H1 (cell line): ENCODE results near the gene UGT1A7. TPM values are rescaled to one million over a fixed set of nuclear protein-coding genes. Genes with fewer than 3 reads are reported as not detected.

ENCODE experiments used
- CTCF ChIA-PET: fragments of 300-600 bp; sonication (Branson Sonifier 250); formaldehyde crosslinking; loops from one replicate; lab custom pipeline; 2021; ENCODE audit not compliant: partially characterized antibody; lab: Charles Lee
- POLR2A ChIA-PET: fragments of 300-600 bp; sonication (Branson Sonifier 250); formaldehyde crosslinking; loops from one replicate; lab custom pipeline; 2021; ENCODE audit warnings: inconsistent platforms; ENCODE audit not compliant: partially characterized antibody; lab: Charles Lee
- DNase-seq, 2 experiments: peaks; one replicate each; pipeline versions ENCODE4 v3.0.0 to v3.0.0-alpha.2; 2010 to 2022; ENCODE audit warnings: low spot score in 2 of 2, low read depth in 1 of 2, mixed read lengths in 1 of 2
- FAIRE-seq: peaks from 2 replicates; lab custom pipeline; 2011; peaks lifted over from hg19 to GRCh38; lab: Jason Lieb, UNC
- H2AFZ ChIP-seq: 2 replicates; pipeline ENCODE4 v1.8.1; 2012; ENCODE audit warnings: low read length, inconsistent platforms
- H2AK5ac ChIP-seq: 2 replicates; pipeline ENCODE4 v1.6.1; 2013; ENCODE audit warnings: low read depth, low read length
- H2BK120ac ChIP-seq: replicated peaks from 2 replicates; pipeline ENCODE3; 2013; ENCODE audit warnings: low read depth, low read length, inconsistent platforms
- H2BK12ac ChIP-seq: 2 replicates; pipeline ENCODE4 v1.6.1; 2013; ENCODE audit warnings: low read depth, low read length
- H2BK15ac ChIP-seq: 2 replicates; pipeline ENCODE4 v1.6.1; 2013; ENCODE audit warnings: low read length
- H2BK20ac ChIP-seq: 2 replicates; pipeline ENCODE4 v1.6.1; 2013; ENCODE audit warnings: low read length
- H2BK5ac ChIP-seq: 2 replicates; pipeline ENCODE4 v1.6.1; 2013; ENCODE audit warnings: low read depth, low read length
- H3K14ac ChIP-seq: 2 replicates; pipeline ENCODE4 v1.6.1; 2013; ENCODE audit warnings: inconsistent platforms; ENCODE audit not compliant: insufficient read length
- H3K18ac ChIP-seq: 2 replicates; pipeline ENCODE4 v1.6.1; 2013; ENCODE audit warnings: low read length; ENCODE audit errors: extremely low read depth
- H3K23ac ChIP-seq: 2 replicates; pipeline ENCODE4 v1.6.1; 2013; ENCODE audit warnings: inconsistent platforms; ENCODE audit not compliant: insufficient read length
- H3K23me2 ChIP-seq: 2 replicates; pipeline ENCODE4 v1.6.1; 2013; ENCODE audit warnings: low read depth, low read length
- H3K27ac ChIP-seq: 2 replicates; pipeline ENCODE4 v1.6.1; 2011; ENCODE audit warnings: low read depth, low read length, inconsistent platforms
- H3K27me3 ChIP-seq, 4 experiments: replicated peaks in 1 of 4; 1 replicate in 1 of 4; 2 replicates in 3 of 4; pipeline versions ENCODE4 v1.6.1 to v1.8.1; 2011 to 2013; ENCODE audit warnings: low read length in 3 of 4, mild to moderate bottlenecking in 3 of 4, inconsistent platforms in 2 of 4, mixed read lengths in 2 of 4, moderate library complexity in 1 of 4; ENCODE audit not compliant: control insufficient read depth in 3 of 4, insufficient read depth in 3 of 4; ENCODE audit errors: extremely low read depth in 1 of 4
- H3K36me3 ChIP-seq, 4 experiments: 2 replicates each; pipeline versions ENCODE4 v1.6.1 to v1.8.1; 2011 to 2013; ENCODE audit warnings: mild to moderate bottlenecking in 4 of 4, low read length in 3 of 4, moderate library complexity in 2 of 4, control low read depth in 1 of 4, inconsistent platforms in 1 of 4; ENCODE audit not compliant: insufficient read depth in 4 of 4, control insufficient read depth in 2 of 4
- H3K4ac ChIP-seq: replicated peaks from 2 replicates; pipeline ENCODE3; 2013; ENCODE audit warnings: low read length, low read depth, mixed read lengths, inconsistent platforms; ENCODE audit not compliant: insufficient read length
- H3K4me1 ChIP-seq, 4 experiments: replicated peaks in 1 of 4; 1 replicate in 1 of 4; 2 replicates in 3 of 4; pipeline versions ENCODE4 v1.6.1 to v1.8.1; 2011 to 2013; ENCODE audit warnings: low read length in 3 of 4, inconsistent platforms in 2 of 4, mixed read lengths in 1 of 4; ENCODE audit not compliant: insufficient read depth in 4 of 4, control insufficient read depth in 3 of 4
- H3K4me2 ChIP-seq, 2 experiments: 2 replicates each; pipeline versions ENCODE4 v1.6.1 to v1.8.1; 2011 to 2013; ENCODE audit warnings: low read depth in 2 of 2, low read length in 2 of 2, control low read depth in 1 of 2, inconsistent platforms in 1 of 2, mild to moderate bottlenecking in 1 of 2; ENCODE audit not compliant: insufficient read depth in 1 of 2
- H3K4me3 ChIP-seq, 4 experiments: fragments of 200-600, 300-600 bp in 1 of 4; sonication (generic), shearing (Covaris generic), sonication (Bioruptor Twin) in 1 of 4; 2 replicates each; pipeline versions ENCODE4 v1.5.1 to v1.8.1; 2011 to 2016; ENCODE audit warnings: low read length in 4 of 4, low read depth in 3 of 4, control low read depth in 2 of 4, inconsistent platforms in 2 of 4, mild to moderate bottlenecking in 2 of 4, mixed read lengths in 1 of 4, moderate library complexity in 1 of 4; ENCODE audit not compliant: insufficient read depth in 2 of 4; ENCODE audit errors: extremely low read depth in 1 of 4
- H3K56ac ChIP-seq: replicated peaks from 2 replicates; pipeline ENCODE3; 2013; ENCODE audit warnings: low read depth, mild to moderate bottlenecking, mixed read lengths, low read length, inconsistent platforms; ENCODE audit not compliant: insufficient read length
- H3K79me1 ChIP-seq: 2 replicates; pipeline ENCODE4 v1.6.1; 2013; ENCODE audit warnings: low read depth, low read length, control low read depth
- H3K79me2 ChIP-seq, 2 experiments: 2 replicates each; pipeline versions ENCODE4 v1.6.1 to v1.8.1; 2012 to 2013; ENCODE audit warnings: low read length in 2 of 2, mild to moderate bottlenecking in 2 of 2, inconsistent platforms in 1 of 2; ENCODE audit not compliant: insufficient read depth in 2 of 2, control insufficient read depth in 1 of 2
- H3K9ac ChIP-seq, 4 experiments: replicated peaks in 1 of 4; 1 replicate in 1 of 4; 2 replicates in 3 of 4; pipeline versions ENCODE4 v1.6.1 to v1.8.1; 2011 to 2013; ENCODE audit warnings: low read depth in 3 of 4, low read length in 3 of 4, control low read depth in 2 of 4, mild to moderate bottlenecking in 2 of 4, moderate library complexity in 2 of 4, inconsistent platforms in 1 of 4; ENCODE audit errors: extremely low read depth in 1 of 4
- H3K9me3 ChIP-seq, 2 experiments: 2 replicates each; pipeline versions ENCODE4 v1.6.1 to v1.8.1; 2012 to 2013; ENCODE audit warnings: mild to moderate bottlenecking in 2 of 2, moderate library complexity in 2 of 2, control low read depth in 1 of 2, inconsistent platforms in 1 of 2, low read depth in 1 of 2, low read length in 1 of 2, mixed read lengths in 1 of 2; ENCODE audit not compliant: insufficient read depth in 2 of 2
- H4K20me1 ChIP-seq, 2 experiments: replicated peaks in 1 of 2; 2 replicates each; pipeline versions ENCODE3 to v1.8.1; 2011 to 2013; ENCODE audit warnings: inconsistent platforms in 2 of 2, low read length in 2 of 2, mild to moderate bottlenecking in 1 of 2; ENCODE audit not compliant: insufficient read depth in 2 of 2, control insufficient read depth in 1 of 2
- H4K5ac ChIP-seq: 2 replicates; pipeline ENCODE4 v1.6.1; 2013; ENCODE audit warnings: low read length, low read depth, mixed read lengths, inconsistent platforms; ENCODE audit not compliant: insufficient read length
- H4K8ac ChIP-seq: 2 replicates; pipeline ENCODE4 v1.8.0; 2013; ENCODE audit warnings: mild to moderate bottlenecking, moderate library complexity, low read length, inconsistent platforms; ENCODE audit not compliant: insufficient read depth; ENCODE audit errors: extremely low read depth
- H4K91ac ChIP-seq: replicated peaks from 2 replicates; pipeline ENCODE3; 2013; ENCODE audit warnings: low read length, mixed read lengths, inconsistent platforms; ENCODE audit not compliant: insufficient read length
- ASH2L ChIP-seq: fragments of 200-600, 300-600 bp; sonication (generic); IDR thresholded peaks from one replicate; pipeline ENCODE4 v1.7.1; 2017; ENCODE audit warnings: low read length
- CBX5 ChIP-seq: fragments of 300-800, 300-1000 bp; sonication (generic); IDR thresholded peaks from 2 replicates; pipeline ENCODE4 v1.7.1; 2016; ENCODE audit warnings: antibody characterized with exemption, low read length, low read depth
- EGR1 ChIP-seq: IDR thresholded peaks from 2 replicates; pipeline ENCODE4 v1.6.1; 2011; ENCODE audit warnings: low read depth, low read length, borderline replicate concordance
- EZH2 ChIP-seq: fragments of 200-600 bp; sonication (generic); IDR thresholded peaks from 2 replicates; pipeline ENCODE4 v1.7.1; 2012; ENCODE audit warnings: low read depth, mild to moderate bottlenecking, moderate library complexity, low read length, inconsistent platforms; ENCODE audit not compliant: severe bottlenecking
- FOSL1 ChIP-seq: IDR thresholded peaks from 2 replicates; pipeline ENCODE4 v1.6.1; 2011; ENCODE audit warnings: mild to moderate bottlenecking, low read depth, low read length, moderate library complexity; ENCODE audit not compliant: insufficient read depth
- GABPA ChIP-seq: IDR thresholded peaks from 2 replicates; pipeline ENCODE4 v1.6.1; 2011; ENCODE audit warnings: mild to moderate bottlenecking, low read length, moderate library complexity, borderline replicate concordance; ENCODE audit not compliant: insufficient read depth
- NANOG ChIP-seq: IDR thresholded peaks from 2 replicates; pipeline ENCODE4 v1.6.1; 2011; ENCODE audit warnings: low read length, low read depth, mild to moderate bottlenecking, inconsistent platforms; ENCODE audit not compliant: insufficient read depth, poor library complexity, severe bottlenecking
- RAD21 ChIP-seq, 2 experiments: IDR thresholded peaks in 1 of 2; conservative IDR thresholded peaks in 1 of 2; 2 replicates each; pipeline ENCODE4 v1.6.1; 2011; ENCODE audit warnings: low read depth in 2 of 2, low read length in 2 of 2, improper control_type of control experiment in 1 of 2, inconsistent platforms in 1 of 2, mild to moderate bottlenecking in 1 of 2, moderate library complexity in 1 of 2
- SIX5 ChIP-seq: IDR thresholded peaks from 2 replicates; pipeline ENCODE4 v1.6.1; 2011; ENCODE audit warnings: mild to moderate bottlenecking, low read depth, low read length
- WGBS, 2 experiments: shearing (Covaris generic) in 1 of 2; methylation state at CpG; one replicate each; pipeline versions ENCODE4 v1.1.6 to v1.1.7; 2013 to 2015; ENCODE audit warnings: low lambda C conversion rate in 2 of 2, mixed read lengths in 2 of 2, inconsistent platforms in 1 of 2, low coverage in 1 of 2, missing lambda C conversion rate in 1 of 2; ENCODE audit not compliant: insufficient replicate concordance in 2 of 2, insufficient coverage in 1 of 2, insufficient read length in 1 of 2; ENCODE audit errors: extremely low coverage in 1 of 2, missing lambda C conversion rate in 1 of 2; 5-methylcytosine and 5-hydroxymethylcytosine counted together
- polyA plus RNA-seq, 7 experiments: library from polyadenylated mRNA; depleted of rRNA in 3 of 7; stranded (reverse) in 5 of 7; unstranded in 2 of 7; fragments of >200 nt in 5 of 7; fragments of 200-250 nt in 2 of 7; gene quantifications; 1 replicate in 5 of 7; 2 replicates in 1 of 7; 4 replicates in 1 of 7; pipeline versions ENCODE4 v1.2.1 to v1.2.3, GENCODE V29; 2011 to 2013; ENCODE audit warnings: missing spikeins in 2 of 7, mixed read lengths in 2 of 7
- total RNA-seq: library from RNA; stranded (reverse); fragmentation: NEBNext Ultra II Directional; extraction: Animal tissue kit (Norgen Biotek cat#: 25700); gene quantifications from 2 replicates; pipeline ENCODE4 v1.2.1, GENCODE V29; 2021
- TF ChIP-seq, protein P1 (sequence below): IDR thresholded peaks from 2 replicates; pipeline ENCODE4 v1.6.1; 2011; ENCODE audit warnings: low read length, improper control_type of control experiment
- TF ChIP-seq, protein P2 (sequence below): IDR thresholded peaks from 2 replicates; pipeline ENCODE4 v1.6.1; 2012; ENCODE audit warnings: inconsistent platforms

Gene UGT1A7
- total and polyA plus RNA-seq, 2 of the 8 experiments (the other 6 are each of a cell fraction or from before 2014, with no cell fraction given): not detected

DNA sequence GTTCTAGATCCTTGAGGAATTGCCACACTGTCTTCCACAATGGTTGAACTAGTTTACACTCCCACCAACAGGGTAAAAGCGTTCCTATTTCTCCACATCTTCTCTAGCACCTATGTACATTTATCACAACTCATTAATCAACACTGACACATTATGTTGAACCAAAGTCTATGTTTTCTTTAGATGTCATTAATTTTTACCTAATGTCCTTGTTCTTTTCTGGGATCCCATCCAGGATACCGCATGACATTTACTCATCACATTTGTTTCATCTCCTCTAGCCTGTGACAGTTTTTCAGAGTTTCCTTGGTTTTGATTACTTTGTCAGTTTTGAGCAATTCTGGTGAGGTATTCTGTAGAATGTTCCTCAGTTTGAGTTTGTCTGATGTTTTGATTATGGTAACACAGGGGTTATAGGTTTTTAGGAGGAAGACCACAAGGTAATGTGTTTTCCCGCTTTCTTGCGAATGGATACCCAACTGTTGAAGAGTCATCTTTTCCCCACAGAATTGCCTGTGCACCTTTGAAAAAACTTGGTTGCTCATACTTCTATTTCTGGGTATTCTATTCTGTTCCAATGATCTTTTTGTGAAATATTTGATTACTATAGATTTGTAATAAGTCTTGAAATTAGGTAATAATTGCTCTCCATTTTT lies 13.0 kb upstream of the UGT1A7 start:
- H3K27me3 ChIP-seq: no peaks in the 10 kb centered on the region
- CTCF ChIA-PET: no interaction called here
- no peak overlapping the region for H3K4ac ChIP-seq
- H3K36me3 ChIP-seq: no peaks in the 10 kb centered on the region
- no peak overlapping the region for H4K5ac ChIP-seq
- H2AFZ ChIP-seq: no peak overlapping the region
- H2BK120ac ChIP-seq: no peak overlapping the region
- no peak overlapping the region for H3K4me2 ChIP-seq
- no peaks in the 10 kb centered on the region for H3K79me2 ChIP-seq
- no peak overlapping the region for H3K27ac ChIP-seq
- no peak overlapping the region for H3K9ac ChIP-seq
- H3K23ac ChIP-seq: no peak overlapping the region
- H3K4me1 ChIP-seq: no peaks in the 10 kb centered on the region
- no peak overlapping the region for H2AK5ac ChIP-seq
- H2BK12ac ChIP-seq: no peak overlapping the region
- H3K56ac ChIP-seq: no peak overlapping the region
- FAIRE-seq (no peak), DNase-seq (no peak)
- WGBS, 2 experiments: 95% methylated on average over 4 of the region's 4 CpGs; no CpG with 5 or more reads in 1 of the 2 experiments
- H4K20me1 ChIP-seq: no peaks in the 10 kb centered on the region
- no peak overlapping the region for H4K91ac ChIP-seq
- no peaks in the 10 kb centered on the region for H3K23me2 ChIP-seq
- POLR2A ChIA-PET: no interaction called here
- no peak overlapping the region for H3K18ac ChIP-seq
- no peaks in the 10 kb centered on the region for H3K79me1 ChIP-seq
- H2BK20ac ChIP-seq: no peak overlapping the region
- no peak overlapping the region for H2BK5ac ChIP-seq
- H3K9me3 ChIP-seq: no peaks in the 10 kb centered on the region
- H4K8ac ChIP-seq: no peak overlapping the region
- H2BK15ac ChIP-seq: no peak overlapping the region
- no peak overlapping the region for H3K4me3 ChIP-seq
- no peak overlapping the region for H3K14ac ChIP-seq
- no peak for TF ChIP-seq EZH2
- TF ChIP-seq NANOG: no peak
- TF ChIP-seq, protein P1, sequence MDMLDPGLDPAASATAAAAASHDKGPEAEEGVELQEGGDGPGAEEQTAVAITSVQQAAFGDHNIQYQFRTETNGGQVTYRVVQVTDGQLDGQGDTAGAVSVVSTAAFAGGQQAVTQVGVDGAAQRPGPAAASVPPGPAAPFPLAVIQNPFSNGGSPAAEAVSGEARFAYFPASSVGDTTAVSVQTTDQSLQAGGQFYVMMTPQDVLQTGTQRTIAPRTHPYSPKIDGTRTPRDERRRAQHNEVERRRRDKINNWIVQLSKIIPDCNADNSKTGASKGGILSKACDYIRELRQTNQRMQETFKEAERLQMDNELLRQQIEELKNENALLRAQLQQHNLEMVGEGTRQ: no peak
- TF ChIP-seq FOSL1: no peak
- no peak for TF ChIP-seq SIX5
- TF ChIP-seq CBX5: no peak
- no peak for TF ChIP-seq GABPA
- TF ChIP-seq ASH2L: no peak
- TF ChIP-seq EGR1: no peak
- TF ChIP-seq, protein P2, sequence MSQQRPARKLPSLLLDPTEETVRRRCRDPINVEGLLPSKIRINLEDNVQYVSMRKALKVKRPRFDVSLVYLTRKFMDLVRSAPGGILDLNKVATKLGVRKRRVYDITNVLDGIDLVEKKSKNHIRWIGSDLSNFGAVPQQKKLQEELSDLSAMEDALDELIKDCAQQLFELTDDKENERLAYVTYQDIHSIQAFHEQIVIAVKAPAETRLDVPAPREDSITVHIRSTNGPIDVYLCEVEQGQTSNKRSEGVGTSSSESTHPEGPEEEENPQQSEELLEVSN: no peak
- TF ChIP-seq RAD21 (IDR thresholded peaks at IDR 0.05 in 1 of 2, conservative IDR thresholded peaks at IDR 0.05 in 1 of 2; ENCODE audit: low read depth in 2 of 2, low read length in 2 of 2): no peak
